ENCODE measurements around the gene SRF.
A peak's percentile ranks its signal among the peaks of the same experiment; 100 is the strongest.

Gene SRF

DNA sequence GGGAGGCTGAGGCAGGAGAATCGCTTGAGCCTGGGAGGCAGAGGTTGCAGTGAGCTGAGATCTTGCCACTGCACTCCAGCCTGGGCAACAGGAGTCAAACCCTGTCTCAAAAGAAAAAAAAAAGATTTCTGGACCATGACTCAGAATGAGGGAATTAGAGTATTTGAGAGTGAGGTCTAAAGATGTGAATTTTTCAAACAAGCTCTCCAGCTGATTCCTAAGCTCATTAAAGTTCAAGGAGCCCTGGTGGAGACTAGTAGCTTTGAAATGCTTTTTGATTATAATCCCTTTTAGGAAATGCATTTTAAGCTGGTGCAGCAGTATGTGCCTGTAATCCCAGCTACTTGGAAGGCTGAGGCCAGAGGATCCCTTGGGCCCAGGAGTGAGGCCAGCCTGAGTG, 21.8 kb upstream of the SRF start:
- no peak for DNase-seq
- Histone ChIP-seq H3K27ac (no peak overlapping the region), H3K9me3 (no peaks in the 10 kb centered on the region), H3K4me3 (no peak overlapping the region), H3K4me1 (no peaks in the 10 kb centered on the region), H3K27me3 (no peaks in the 10 kb centered on the region), H3K36me3 (no peaks in the 10 kb centered on the region)
- intact Hi-C loops (cut with DNase I; ENCODE audit: low total_unique reads): no loop called here
- TF ChIP-seq, protein P1, sequence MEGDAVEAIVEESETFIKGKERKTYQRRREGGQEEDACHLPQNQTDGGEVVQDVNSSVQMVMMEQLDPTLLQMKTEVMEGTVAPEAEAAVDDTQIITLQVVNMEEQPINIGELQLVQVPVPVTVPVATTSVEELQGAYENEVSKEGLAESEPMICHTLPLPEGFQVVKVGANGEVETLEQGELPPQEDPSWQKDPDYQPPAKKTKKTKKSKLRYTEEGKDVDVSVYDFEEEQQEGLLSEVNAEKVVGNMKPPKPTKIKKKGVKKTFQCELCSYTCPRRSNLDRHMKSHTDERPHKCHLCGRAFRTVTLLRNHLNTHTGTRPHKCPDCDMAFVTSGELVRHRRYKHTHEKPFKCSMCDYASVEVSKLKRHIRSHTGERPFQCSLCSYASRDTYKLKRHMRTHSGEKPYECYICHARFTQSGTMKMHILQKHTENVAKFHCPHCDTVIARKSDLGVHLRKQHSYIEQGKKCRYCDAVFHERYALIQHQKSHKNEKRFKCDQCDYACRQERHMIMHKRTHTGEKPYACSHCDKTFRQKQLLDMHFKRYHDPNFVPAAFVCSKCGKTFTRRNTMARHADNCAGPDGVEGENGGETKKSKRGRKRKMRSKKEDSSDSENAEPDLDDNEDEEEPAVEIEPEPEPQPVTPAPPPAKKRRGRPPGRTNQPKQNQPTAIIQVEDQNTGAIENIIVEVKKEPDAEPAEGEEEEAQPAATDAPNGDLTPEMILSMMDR (IDR thresholded peaks at IDR 0.05): no peak

DNA sequence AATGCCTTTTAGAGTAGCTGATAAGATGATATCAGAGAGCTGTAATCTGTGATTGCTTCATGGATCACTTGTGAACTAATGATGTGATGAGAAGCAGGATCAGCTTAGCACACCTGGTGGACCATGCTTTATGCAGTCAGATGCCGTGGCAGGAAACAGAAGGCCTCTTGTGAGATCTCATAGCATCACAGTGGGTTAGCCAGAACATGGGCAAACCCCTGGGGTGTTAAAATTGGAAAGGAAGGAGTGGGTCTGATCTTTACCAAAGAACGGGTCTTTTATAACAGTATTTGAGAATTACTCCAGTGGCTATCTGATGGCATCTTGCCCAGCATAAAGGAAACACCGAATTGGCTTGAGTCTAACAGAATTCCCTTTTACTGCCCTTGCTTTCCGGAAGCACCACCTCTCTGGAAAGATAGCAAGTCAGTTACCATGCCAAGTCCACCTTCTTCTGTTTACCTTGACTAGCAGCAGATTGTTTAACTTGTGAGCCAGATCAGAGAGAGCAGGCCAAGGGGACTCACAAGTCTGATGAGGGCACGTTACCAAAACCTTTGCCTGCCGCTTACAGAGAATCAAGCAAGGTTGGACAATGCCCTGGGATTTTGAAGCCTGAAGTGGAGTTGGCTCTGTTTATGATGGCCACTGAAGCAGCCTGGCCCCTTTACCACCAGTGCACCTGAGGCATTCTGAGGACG, 20.9 kb upstream of the SRF start:
- Histone ChIP-seq H3K4me1 (no peaks in the 10 kb centered on the region), H3K4me3 (no peak overlapping the region), H3K27me3 (no peaks in the 10 kb centered on the region), H3K36me3 (no peaks in the 10 kb centered on the region), H3K9me3 (no peaks in the 10 kb centered on the region), H3K27ac (no peak overlapping the region)
- TF ChIP-seq, protein P1 (IDR thresholded peaks at IDR 0.05): no peak
- intact Hi-C loops (cut with DNase I; ENCODE audit: low total_unique reads): no loop called here
- no peak for DNase-seq

DNA sequence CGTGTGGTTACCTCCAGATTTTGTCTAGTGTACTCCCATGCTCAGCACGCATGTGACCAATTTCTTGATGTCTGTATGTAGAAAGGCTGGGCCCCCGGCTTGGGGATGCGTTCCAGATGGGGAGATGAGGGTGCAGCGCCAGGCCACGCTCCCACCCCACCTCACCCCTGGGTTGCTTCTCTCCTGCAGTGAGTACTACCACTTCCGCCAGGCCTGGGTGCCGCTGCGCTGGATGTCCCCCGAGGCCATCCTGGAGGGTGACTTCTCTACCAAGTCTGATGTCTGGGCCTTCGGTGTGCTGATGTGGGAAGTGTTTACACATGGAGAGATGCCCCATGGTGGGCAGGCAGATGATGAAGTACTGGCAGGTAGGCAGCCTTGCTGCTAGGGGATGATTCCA, 11.5 kb upstream of the SRF start:
- Histone ChIP-seq H3K9me3 (no peaks in the 10 kb centered on the region), H3K27ac (no peak overlapping the region), H3K4me3 (no peak overlapping the region), H3K4me1 (no peaks in the 10 kb centered on the region), H3K27me3 (no peaks in the 10 kb centered on the region), H3K36me3 (peaks cover 0 to 21% (median 0%) of the 10 kb centered on the region in 3 donors)
- intact Hi-C loops (cut with DNase I; ENCODE audit: low total_unique reads): no loop called here
- TF ChIP-seq, protein P1 (IDR thresholded peaks at IDR 0.05): no peak
- no peak for DNase-seq

DNA sequence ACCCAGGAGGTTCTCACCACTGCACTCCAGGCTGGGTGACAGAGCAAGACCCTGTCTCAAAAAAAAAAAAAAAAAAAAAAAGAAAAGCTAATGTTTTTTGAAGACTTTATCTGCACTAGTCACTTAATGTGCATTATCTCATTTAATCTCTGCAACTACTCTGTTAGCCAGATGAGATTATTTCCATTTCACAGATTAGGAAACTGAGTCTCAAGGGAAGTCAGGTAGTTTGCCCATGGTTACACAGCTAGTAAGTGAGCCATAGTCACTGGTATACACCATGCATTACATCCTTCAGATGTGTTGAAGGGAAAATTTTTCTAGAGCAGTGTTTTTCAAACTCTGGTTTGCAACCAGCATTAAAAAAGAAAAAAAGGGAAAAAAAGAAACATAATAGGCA, 7.2 kb upstream of the SRF start:
- no peak overlapping the region for H3K4me3 ChIP-seq
- H3K27me3 ChIP-seq: no peaks in the 10 kb centered on the region
- H3K36me3 ChIP-seq: peaks cover 0 to 17% (median 0%) of the 10 kb centered on the region in 3 donors
- no peak overlapping the region for H3K27ac ChIP-seq
- TF ChIP-seq, protein P1 (IDR thresholded peaks at IDR 0.05): no peak
- no peak for DNase-seq
- H3K4me1 ChIP-seq: no peaks in the 10 kb centered on the region
- intact Hi-C loops (cut with DNase I; ENCODE audit: low total_unique reads): no loop called here
- no peaks in the 10 kb centered on the region for H3K9me3 ChIP-seq

DNA sequence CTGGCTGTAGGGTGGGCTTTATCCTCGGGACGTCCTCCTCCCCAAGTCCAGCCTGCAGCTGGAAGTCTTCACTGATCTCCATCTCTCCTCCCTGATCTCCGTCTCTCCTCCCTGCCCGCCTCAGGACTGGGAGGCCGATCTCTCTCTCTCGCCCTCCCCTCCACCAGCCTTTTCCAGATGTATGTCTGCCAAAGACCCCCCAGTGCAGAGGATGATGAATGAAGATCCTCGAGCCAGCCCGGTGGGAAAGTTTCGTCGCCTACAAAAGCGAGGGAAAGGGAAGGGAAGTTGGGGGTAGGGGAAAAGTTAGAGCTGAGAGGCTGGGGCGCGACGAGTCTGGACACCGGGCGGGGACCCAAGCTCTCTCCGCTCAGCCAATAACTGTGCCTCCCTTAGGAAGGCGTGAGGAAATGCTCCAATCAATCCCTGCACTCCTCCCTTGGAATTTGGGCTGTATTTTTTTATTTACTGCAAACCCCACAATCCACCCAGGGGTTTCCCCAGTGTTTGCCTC, 595 bp upstream of the SRF start:
- peaks cover 2 to 3% (median 3%) of the 10 kb centered on the region in 3 donors for H3K36me3 ChIP-seq
- DNase-seq: peak; percentile 82 to 92
- intact Hi-C loops (cut with DNase I; ENCODE audit: low total_unique reads): no loop called here

More for the DNA sequence above, 595 bp upstream of the SRF start:
- TF ChIP-seq, protein P1 (IDR thresholded peaks at IDR 0.05): no peak
- peak overlapping the region; percentile 92 to 96 for H3K27ac ChIP-seq
- peaks cover 0 to 31% (median 24%) of the 10 kb centered on the region in 4 donors for H3K4me1 ChIP-seq
- no peaks in the 10 kb centered on the region for H3K27me3 ChIP-seq
- peak overlapping the region; percentile 80 to 82 for H3K4me3 ChIP-seq
- H3K9me3 ChIP-seq: no peaks in the 10 kb centered on the region

All from tibial artery (tissue), 4 donors.